A549 treated with dexamethasone at 1 μM for 4 hours (cell line): ENCODE data around the gene CEP68. TPM values are rescaled to one million over a fixed set of nuclear protein-coding genes. Genes with fewer than 3 reads are reported as not detected.

Experiments used
- total RNA-seq: library from RNA; stranded (reverse); fragments of 200-300 nt; extraction: Qiagen RNA extraction; gene quantifications from 5 replicates; pipeline ENCODE4 v1.2.3, GENCODE V29; 2022

CEP68 gene
- 9.2 to 14.0 TPM (median 12.3 TPM) in 5 replicates for total RNA-seq

GRCh38 chr2:65056215-65057053 is at the start of gene CEP68:
Gene CEP68, plus strand, starts transcription at chr2:65056416. Its CDS starts 13,029 bp downstream, at chr2:65069445.

GRCh38 chr2:65129826-65130663 is 73.8 kb downstream of the CEP68 start, which contains the start of gene RAB1A:
Gene RAB1A, minus strand, starts transcription at chr2:65130106. Its CDS starts 191 bp downstream, at chr2:65129915.

Other genes with a start within 250 kb of the CEP68 start
- 9.1 to 12.6 TPM (median 12.0 TPM) in 5 replicates for gene SLC1A4, start 67.0 kb upstream of the CEP68 start, total RNA-seq
- 218 to 235 TPM (median 231 TPM) in 5 replicates for gene RAB1A, start 73.7 kb downstream of the CEP68 start, total RNA-seq
- gene ACTR2, start 171.4 kb downstream of the CEP68 start, total RNA-seq: 157 to 223 TPM (median 197 TPM) in 5 replicates